ENCODE results near the gene PRKCH.
A peak's percentile ranks its signal among the peaks of the same experiment; 100 is the strongest.
"Not testable (repeated sequence)": the region's sequence is repeated elsewhere in the genome, so short reads cannot be mapped to it uniquely, and the experiment has no call there.

Gene PRKCH

GRCh38 chr14:61460718-61461611, 139.6 kb downstream of the PRKCH start:
- H3K9me3 Mint-ChIP-seq (ENCODE audit: low read depth): no peaks in the 10 kb centered on the region
- no peaks in the 10 kb centered on the region for H3K27me3 Mint-ChIP-seq
- peaks cover 71% of the 10 kb centered on the region for H3K4me1 Mint-ChIP-seq (ENCODE audit: low read depth)
- peak overlapping the region; percentile 96 for H3K27ac Mint-ChIP-seq
- H3K36me3 Mint-ChIP-seq: peaks cover 40% of the 10 kb centered on the region
- H3K4me3 Mint-ChIP-seq: peak overlapping the region; percentile 63

- Mint-ChIP-seq H3K27ac (peak overlapping the region; percentile 96), H3K36me3 (peaks cover 37% of the 10 kb centered on the region), H3K9me3 (ENCODE audit: low read depth) (no peaks in the 10 kb centered on the region), H3K4me1 (ENCODE audit: low read depth) (peaks cover 69% of the 10 kb centered on the region), H3K27me3 (no peaks in the 10 kb centered on the region), H3K4me3 (peak overlapping the region; percentile 63)
These were observed 140.5 kb downstream of the PRKCH start for GRCh38 chr14:61461808-61462275.

GRCh38 chr14:61462566-61463193, 141.3 kb downstream of the PRKCH start:
- peaks cover 67% of the 10 kb centered on the region for H3K4me1 Mint-ChIP-seq (ENCODE audit: low read depth)
- peak overlapping the region; percentile 68 for H3K27ac Mint-ChIP-seq

GRCh38 chr14:61463664-61464285, 142.4 kb downstream of the PRKCH start:
- H3K9me3 Mint-ChIP-seq (ENCODE audit: low read depth): no peaks in the 10 kb centered on the region
- H3K27me3 Mint-ChIP-seq: no peaks in the 10 kb centered on the region
- peaks cover 39% of the 10 kb centered on the region for H3K36me3 Mint-ChIP-seq
- H3K4me3 Mint-ChIP-seq: no peak overlapping the region
- H3K27ac Mint-ChIP-seq: peak overlapping the region; percentile 85
- H3K4me1 Mint-ChIP-seq (ENCODE audit: low read depth): peaks cover 73% of the 10 kb centered on the region

More at GRCh38 chr14:61462566-61463193, 141.3 kb downstream of the PRKCH start:
- Mint-ChIP-seq H3K9me3 (ENCODE audit: low read depth) (no peaks in the 10 kb centered on the region), H3K36me3 (peaks cover 39% of the 10 kb centered on the region), H3K27me3 (no peaks in the 10 kb centered on the region), H3K4me3 (no peak overlapping the region)

GRCh38 chr14:61464539-61465320, 143.4 kb downstream of the PRKCH start:
- Mint-ChIP-seq H3K27ac (peak overlapping the region; percentile 78), H3K4me1 (ENCODE audit: low read depth) (peaks cover 82% of the 10 kb centered on the region), H3K36me3 (peaks cover 34% of the 10 kb centered on the region)
- H3K9me3 Mint-ChIP-seq (ENCODE audit: low read depth); H3K27me3 Mint-ChIP-seq; H3K4me3 Mint-ChIP-seq: not testable (repeated sequence)

GRCh38 chr14:61466249-61466904, 145.0 kb downstream of the PRKCH start:
- Mint-ChIP-seq H3K27me3 (no peaks in the 10 kb centered on the region), H3K36me3 (peaks cover 27% of the 10 kb centered on the region), H3K4me3 (no peak overlapping the region), H3K4me1 (ENCODE audit: low read depth) (peaks cover 87% of the 10 kb centered on the region), H3K9me3 (ENCODE audit: low read depth) (no peaks in the 10 kb centered on the region), H3K27ac (peak overlapping the region; percentile 97)

GRCh38 chr14:61466905-61467280, 145.5 kb downstream of the PRKCH start:
- H3K27ac Mint-ChIP-seq: peak overlapping the region; percentile 97
- H3K27me3 Mint-ChIP-seq: no peaks in the 10 kb centered on the region
- no peak overlapping the region for H3K4me3 Mint-ChIP-seq
- H3K4me1 Mint-ChIP-seq (ENCODE audit: low read depth): peaks cover 87% of the 10 kb centered on the region
- peaks cover 22% of the 10 kb centered on the region for H3K36me3 Mint-ChIP-seq
- H3K9me3 Mint-ChIP-seq (ENCODE audit: low read depth): no peaks in the 10 kb centered on the region

- Mint-ChIP-seq H3K4me3 (no peak overlapping the region), H3K9me3 (ENCODE audit: low read depth) (no peaks in the 10 kb centered on the region), H3K27me3 (no peaks in the 10 kb centered on the region), H3K4me1 (ENCODE audit: low read depth) (peaks cover 87% of the 10 kb centered on the region), H3K36me3 (peaks cover 20% of the 10 kb centered on the region), H3K27ac (peak overlapping the region; percentile 97)
These were observed 145.9 kb downstream of the PRKCH start for GRCh38 chr14:61467296-61467695.

GRCh38 chr14:61468063-61468825, 146.9 kb downstream of the PRKCH start:
- Mint-ChIP-seq H3K27ac (peak overlapping the region; percentile 97), H3K27me3 (no peaks in the 10 kb centered on the region), H3K4me3 (no peak overlapping the region), H3K4me1 (ENCODE audit: low read depth) (peaks cover 88% of the 10 kb centered on the region), H3K36me3 (peaks cover 24% of the 10 kb centered on the region), H3K9me3 (ENCODE audit: low read depth) (peaks cover 1% of the 10 kb centered on the region)

GRCh38 chr14:61469781-61470180, 148.4 kb downstream of the PRKCH start:
- H3K27ac Mint-ChIP-seq: peak overlapping the region; percentile 97
- peaks cover 92% of the 10 kb centered on the region for H3K4me1 Mint-ChIP-seq (ENCODE audit: low read depth)
- peak overlapping the region; percentile 6 for H3K4me3 Mint-ChIP-seq
- peaks cover 3% of the 10 kb centered on the region for H3K9me3 Mint-ChIP-seq (ENCODE audit: low read depth)
- H3K27me3 Mint-ChIP-seq: no peaks in the 10 kb centered on the region
- H3K36me3 Mint-ChIP-seq: peaks cover 17% of the 10 kb centered on the region

- peak overlapping the region; percentile 97 for H3K27ac Mint-ChIP-seq
- H3K36me3 Mint-ChIP-seq: peaks cover 12% of the 10 kb centered on the region
- H3K4me1 Mint-ChIP-seq (ENCODE audit: low read depth): peaks cover 94% of the 10 kb centered on the region
- no peaks in the 10 kb centered on the region for H3K27me3 Mint-ChIP-seq
- H3K9me3 Mint-ChIP-seq (ENCODE audit: low read depth): peaks cover 3% of the 10 kb centered on the region
- peak overlapping the region; percentile 90 for H3K4me3 Mint-ChIP-seq
These were observed 149.0 kb downstream of the PRKCH start for GRCh38 chr14:61470261-61470960.

GRCh38 chr14:61470961-61471293, 149.5 kb downstream of the PRKCH start:
- no peaks in the 10 kb centered on the region for H3K27me3 Mint-ChIP-seq
- peaks cover 91% of the 10 kb centered on the region for H3K4me1 Mint-ChIP-seq (ENCODE audit: low read depth)
- peaks cover 11% of the 10 kb centered on the region for H3K36me3 Mint-ChIP-seq

More at GRCh38 chr14:61470961-61471293, 149.5 kb downstream of the PRKCH start:
- H3K4me3 Mint-ChIP-seq: peak overlapping the region; percentile 90
- peaks cover 3% of the 10 kb centered on the region for H3K9me3 Mint-ChIP-seq (ENCODE audit: low read depth)
- H3K27ac Mint-ChIP-seq: peak overlapping the region; percentile 97

All from activated naive CD8-positive, alpha-beta T cell (primary cell).